GM18502 (cell line): ENCODE data around the gene DDIT3.

ENCODE experiments used
- ATAC-seq: cut with Tn5 transposase; IDR thresholded peaks from one replicate; pipeline ENCODE4 v1.9.1; 2021; ENCODE audit warnings: mild to moderate bottlenecking; ENCODE audit not compliant: unreplicated experiment, poor library complexity

DDIT3 gene

DNA sequence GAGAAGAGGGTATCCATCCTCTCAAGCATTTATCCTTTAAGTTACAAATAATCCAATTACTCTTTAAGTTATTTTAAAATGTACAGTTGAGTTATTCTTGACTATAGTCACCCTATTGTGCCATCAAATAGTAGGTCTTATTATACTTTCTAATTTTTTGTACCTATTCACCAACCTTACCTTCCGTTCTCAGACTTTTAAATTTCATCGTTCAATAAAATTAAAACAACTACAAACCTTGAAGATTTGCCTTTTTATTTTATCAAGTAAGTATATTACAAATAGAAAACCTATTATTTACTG is 27.6 kb upstream of the DDIT3 start:
- ATAC-seq, result no peak

DNA sequence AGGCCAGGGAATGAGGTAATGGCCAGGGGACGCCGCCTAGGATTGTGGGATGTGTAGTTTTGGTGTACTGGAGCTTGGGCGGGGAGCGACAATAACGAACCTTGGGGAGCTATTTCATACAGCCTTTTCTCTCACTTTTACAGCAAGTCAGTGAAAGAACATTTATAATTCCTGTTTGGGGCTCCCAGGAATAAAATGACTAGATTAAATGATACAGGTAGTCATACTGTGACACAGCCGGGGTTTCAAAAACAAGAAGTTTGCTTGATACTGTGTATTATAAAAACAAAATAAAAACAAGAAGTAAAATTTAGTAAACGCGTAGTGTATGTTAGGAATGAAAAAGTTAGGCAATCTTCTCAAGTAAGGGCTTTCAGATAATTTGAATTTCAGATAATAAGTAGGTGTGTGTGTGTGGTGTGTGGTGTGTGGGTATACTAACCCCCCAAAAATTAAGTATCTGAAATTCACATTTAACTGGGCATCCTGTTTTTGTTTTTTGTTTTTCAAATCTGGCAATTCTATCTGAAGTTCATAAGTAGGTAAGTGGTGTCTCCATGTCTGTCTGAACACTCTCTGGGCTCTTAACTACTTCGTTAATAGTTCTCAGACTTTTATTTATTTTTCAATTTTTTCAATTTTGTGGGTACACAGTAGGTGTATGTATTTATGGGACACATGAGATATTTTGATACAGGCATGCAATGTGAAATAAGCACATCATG is 27.1 kb upstream of the DDIT3 start:
- no peak for ATAC-seq

DNA sequence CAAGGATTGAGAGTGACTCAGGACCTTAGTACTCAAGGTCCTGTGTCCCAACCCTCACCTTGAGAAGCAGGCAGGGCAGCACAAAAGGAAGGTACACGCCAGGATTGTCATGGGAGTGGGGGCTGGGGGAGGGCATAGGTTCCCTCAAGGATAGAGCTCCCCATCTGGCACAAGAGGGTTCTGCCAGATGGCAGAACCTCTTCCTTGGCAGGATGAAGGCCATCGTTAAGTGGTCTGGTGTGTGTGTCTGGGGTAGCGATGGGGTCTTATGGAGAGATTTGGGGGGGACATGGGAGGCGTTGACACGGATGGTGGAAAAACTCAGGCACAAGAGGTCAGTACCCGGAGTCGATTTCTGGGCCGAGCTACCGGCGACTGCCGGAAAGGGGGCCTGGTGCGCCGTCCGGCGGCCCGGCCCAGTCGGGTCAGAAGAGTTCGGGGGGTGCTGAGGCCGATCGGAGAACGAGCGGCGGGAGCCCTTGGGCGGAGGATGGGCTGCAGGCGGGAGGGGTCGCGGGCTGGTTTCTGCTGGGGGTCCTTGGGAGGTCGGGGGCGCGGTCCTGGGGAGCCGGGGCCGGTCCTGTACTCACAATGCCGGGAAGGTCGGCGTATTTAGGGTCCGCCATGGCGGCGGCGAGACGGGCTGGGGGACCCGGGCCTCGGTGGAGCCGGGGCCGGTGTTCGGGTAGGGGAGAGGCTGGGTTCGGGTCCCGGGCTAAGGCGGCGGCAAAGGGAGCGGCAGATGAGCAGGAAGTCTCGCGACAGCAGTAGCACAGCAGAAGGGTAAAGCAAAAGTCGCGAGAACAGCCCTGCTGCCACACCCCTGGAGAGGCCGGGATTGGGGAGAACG is 26.3 kb upstream of the DDIT3 start, which contains the start of gene DCTN2:
Gene DCTN2, minus strand, starts transcription at position 755 of the 850 bp plus-strand sequence. Its CDS starts 129 bp downstream, at position 626.
- peak; percentile 98 for ATAC-seq

DNA sequence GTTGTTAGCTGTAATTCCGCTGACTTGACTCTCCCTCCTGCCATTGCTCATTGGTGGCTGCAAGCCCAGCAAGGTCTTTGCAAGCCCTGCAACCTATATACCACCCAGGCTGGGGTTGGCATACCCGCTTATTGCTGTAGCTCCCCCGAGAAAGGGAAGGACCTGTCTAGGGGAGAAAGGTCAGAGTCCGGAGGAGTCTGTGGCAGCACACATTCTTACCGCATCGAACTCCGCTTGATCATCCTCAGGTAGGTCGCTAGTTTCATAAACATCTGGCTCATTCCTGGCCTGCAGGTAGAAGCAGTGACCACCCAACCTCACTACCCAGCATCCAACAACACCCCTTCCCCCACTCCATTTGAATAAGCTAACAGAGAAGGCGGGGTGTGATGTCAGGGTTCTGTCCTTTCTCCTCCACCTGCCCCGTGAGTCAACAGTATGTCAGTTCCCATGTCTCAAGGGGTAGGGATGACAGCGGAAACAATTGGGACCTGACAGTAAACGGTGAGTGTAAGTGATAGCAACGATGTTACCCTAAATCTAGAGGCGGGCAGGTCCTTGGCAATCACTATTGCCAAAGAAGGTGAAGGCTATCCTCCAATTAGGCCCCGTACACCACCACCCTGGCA is 25.6 kb upstream of the DDIT3 start:
- ATAC-seq, result peak; percentile 1

DNA sequence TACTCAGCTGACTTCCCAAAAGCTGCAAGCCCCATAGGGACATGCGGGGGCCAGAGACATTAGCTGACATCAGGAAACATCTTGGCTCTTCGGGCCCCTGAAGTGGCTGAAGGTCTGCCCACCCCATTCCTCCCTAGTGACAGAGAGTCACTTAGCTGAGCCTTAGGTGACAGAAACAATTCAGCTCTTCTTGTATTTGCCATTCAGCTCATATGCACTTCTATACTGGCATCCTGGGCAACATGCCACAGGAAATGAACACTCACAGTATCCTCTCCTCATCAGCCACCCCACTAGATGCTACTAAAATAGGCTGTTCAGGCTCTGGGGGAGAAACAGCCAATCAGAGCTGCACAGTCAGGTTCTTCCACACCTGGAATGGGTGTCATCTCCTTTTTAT is 23.3 kb upstream of the DDIT3 start:
- ATAC-seq, result no peak

DNA sequence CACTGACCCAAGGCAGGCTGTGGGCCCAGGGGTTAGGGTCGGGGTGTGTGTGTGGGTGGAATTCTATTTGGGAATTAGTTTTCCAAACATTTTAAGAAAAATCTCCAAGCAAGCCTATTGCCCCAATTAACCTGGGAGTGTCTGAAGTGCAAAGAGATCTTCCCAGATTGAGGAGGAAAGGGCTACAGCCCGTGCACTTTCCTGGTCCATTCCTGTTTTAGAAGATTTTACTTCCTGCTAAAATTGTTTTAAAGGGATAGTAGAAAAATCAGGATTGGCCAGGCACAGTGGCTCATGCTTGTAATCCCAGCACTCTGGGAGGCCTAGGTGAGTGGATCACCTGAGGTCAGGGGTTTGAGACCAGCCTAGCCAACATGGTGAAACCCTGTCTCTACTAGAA is 21.4 kb upstream of the DDIT3 start:
- no peak for ATAC-seq

DNA sequence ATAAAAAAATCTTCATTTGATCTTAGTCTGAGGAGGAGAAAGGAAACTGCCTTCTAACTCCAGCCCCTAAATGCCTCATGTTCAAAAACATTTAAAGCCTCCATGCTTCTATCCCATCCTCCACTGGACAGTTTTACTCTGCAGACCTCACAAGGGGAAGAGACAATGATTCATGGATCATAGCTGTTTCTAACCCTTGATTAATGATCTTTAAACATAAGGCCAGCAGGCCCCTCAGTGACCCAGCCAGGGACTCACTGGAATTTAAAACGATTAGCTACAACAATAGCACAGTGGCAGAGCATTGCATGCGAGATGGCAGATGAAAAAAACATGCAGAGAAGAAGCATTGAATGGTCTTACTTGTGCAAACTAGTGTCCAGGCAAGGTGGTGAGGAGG is 20.7 kb upstream of the DDIT3 start:
- no peak for ATAC-seq

DNA sequence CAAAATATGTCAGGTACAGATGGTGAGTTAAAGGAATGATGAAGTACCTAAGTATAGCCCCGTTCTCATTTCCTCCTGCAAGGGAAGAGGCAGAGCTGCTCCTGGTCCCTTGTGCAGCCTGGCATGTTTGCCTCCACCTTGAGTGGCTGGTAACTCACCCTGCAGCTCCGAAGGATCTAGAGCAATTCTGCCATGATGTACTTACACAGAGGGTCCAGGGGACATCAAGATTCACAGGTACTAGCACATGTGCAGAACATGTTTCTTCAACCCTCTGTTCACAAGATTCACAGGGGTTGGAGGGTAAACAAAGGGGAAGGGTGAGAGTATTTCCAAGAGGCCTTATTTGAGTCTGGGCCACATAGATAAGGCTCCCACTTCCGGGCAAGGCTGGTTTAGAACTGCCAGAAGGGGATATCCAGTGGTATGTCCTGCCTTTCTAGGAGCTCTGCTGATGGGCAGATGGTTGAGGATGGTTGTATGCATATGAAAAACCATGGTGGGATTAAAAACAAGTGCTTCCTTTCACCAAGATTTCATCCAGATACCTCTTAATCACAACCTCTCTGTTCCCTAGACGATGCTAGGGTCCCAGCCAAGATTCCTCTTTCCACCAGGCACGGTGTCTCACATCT is 18.9 kb upstream of the DDIT3 start:
- no peak for ATAC-seq

DNA sequence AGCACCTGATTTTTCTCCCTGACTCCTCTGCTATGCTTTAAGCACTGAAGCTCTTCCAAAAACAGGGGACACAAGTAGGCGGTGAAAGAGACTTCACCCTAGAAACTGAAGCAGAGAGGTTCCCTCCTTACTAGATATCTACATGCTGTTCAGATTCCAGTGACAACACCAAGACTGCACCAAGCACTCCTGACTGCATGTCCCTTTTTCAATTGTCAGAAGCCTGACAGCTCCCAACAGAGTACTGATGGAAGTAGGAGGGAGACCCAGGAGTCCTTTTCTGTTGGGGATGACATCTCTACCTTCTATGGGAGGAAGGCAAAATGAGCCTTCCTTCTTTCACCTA is 16.3 kb upstream of the DDIT3 start:
- no peak for ATAC-seq

DNA sequence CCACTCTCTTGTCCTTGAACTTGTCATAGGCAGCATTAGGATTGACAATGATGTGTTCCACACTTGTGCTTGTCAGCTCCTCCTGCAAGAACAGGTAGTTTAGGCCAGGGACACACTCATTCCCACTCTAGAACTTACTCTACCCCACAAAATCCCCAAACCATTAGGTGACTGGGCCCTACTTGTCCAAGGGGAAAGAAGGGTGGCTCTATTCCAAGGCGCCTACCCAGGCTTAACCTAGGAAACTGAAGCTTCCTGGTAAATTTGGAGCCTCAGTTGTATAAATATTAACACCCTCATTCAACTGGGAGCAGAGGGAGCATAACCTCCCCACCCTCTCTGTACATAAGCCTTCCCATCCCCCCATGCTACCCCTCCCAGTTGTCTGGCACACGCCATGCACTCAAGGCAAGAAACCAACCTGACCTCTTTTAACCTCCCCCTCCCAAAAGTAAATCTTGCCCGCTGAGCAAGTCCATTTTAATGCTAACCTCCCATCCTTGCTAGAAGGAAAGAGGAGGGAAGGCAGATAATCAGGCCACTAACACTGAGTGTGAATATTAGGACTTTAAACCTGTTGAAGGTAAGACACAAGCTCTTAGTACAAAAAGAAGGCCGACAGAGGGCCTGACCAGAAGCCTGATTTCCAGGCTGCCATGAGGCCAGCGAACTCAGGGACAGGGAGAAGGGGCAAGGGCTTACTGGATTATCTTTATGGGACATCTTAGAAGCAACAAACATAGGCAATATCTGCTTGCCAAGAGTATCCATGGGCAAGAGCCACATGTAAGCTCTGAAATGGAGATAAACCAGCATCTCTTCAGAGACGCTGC is 15.7 kb upstream of the DDIT3 start:
- ATAC-seq, result no peak

DNA sequence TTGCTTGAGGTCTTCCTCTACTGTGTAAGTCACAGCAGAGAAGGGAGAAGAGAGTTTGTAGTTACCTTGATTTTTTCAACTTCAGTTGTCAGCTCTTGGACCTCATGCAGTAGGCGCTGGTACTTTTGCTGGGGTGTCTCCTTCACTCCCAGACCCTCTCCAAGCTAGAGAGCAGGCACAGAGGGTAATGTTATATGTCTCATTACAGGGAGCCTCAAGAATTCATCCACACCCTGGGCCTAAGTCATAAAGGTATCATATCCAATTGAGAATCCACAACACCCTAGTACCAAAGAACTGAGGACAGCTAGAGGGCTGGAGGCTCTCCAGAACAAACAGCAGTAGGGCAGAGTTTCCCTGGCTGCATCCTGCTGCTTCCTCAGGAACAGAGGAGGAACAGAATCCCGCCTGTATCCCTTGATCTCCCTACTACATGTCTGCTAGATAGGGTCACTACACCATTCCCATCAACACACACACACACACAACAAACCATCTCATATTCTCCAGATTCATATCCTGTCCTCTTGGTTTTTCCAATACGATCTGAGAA is 14.8 kb upstream of the DDIT3 start:
- no peak for ATAC-seq

DNA sequence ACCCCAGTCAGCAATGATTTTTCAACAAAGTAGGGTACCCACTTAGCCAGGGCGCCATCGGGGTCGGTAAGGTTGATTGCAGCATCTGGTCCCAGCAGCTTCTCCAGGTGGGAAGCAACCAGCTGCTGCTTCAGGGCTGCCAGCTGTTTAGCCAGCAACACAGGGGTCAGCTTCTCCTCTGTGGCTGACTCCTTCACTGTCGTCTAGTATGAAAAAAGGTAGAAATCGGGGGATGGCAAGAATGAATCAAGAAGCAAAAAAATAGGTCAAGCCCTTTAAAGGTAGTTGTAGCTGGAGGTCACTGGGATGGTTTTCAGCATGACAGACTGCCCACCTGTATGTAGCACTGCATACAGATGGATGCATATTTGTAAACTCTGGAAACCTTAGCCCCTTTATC is 13.9 kb upstream of the DDIT3 start:
- ATAC-seq, result no peak

DNA sequence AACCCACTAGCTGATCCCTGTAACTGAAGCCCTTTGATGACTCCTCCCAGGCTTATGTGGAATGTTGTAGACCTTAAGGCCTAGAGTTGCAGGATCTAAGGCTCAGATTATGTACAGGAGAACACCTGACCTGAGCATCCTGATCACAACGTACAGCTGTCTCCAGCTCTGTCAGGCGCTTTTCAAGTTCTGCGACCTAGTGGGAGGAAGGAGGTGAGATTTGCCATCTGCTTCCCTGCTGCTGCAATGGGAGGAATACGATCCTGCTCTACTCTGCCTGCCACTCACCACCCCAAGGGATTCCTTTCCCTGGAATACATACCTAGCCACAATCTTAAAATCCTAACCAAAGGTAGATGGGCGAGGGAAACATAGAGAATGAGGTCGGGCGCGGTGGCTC is 12.8 kb upstream of the DDIT3 start:
- ATAC-seq, result no peak

DNA sequence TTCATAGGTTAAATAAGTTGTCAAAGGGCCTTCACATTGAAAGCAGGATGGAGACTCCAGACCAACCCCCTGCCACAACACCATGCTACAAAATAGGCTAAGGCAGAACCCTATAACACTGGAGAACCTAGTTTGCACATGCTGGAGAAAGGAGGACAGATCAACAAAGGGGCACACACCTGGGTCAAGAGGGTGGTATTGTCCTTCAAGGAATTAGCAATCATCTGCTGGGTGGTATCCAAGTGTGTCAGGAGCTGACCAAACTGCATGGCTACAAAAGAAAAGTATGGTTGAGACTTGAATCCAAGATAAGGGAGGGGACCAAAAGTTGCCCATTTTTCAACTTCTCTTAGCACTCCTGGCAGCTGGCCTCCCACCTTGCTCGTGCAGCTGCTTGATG is 11.5 kb upstream of the DDIT3 start:
- no peak for ATAC-seq

DNA sequence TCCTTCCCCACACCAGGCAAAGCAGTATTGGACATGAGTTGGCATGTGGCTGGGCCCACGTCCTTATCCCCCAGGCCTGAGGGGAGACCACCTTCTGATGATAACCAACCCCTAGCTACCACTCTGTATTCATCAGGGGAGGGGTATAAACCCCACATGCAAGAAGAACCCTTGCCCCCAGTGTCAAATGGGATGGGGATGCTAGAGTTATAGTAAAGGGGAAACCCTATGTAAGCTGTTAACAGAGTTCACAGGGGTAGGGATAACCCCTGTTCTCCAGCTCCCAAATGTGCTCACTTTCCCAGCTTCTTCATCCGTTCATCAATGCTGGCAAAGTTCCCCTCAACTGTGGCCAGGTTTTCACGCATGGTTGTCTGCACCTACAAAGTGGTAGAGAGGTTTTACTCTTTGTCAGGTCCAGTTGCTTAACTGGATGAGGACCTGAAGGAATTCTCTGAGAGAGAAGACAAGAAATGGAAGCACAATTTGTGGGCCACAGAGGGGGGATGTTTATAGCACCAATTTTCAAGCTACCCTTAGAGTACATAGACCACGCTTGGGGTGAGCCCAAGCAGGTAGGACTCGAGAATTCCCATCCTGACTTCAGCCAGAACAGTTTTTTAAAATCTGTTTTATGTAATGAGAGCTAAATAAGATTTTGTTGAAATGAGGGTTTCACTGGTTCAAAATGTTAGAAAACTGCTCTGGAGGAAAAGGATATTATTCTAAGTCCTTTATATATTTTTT is 10.3 kb upstream of the DDIT3 start:
- ATAC-seq, result no peak

DNA sequence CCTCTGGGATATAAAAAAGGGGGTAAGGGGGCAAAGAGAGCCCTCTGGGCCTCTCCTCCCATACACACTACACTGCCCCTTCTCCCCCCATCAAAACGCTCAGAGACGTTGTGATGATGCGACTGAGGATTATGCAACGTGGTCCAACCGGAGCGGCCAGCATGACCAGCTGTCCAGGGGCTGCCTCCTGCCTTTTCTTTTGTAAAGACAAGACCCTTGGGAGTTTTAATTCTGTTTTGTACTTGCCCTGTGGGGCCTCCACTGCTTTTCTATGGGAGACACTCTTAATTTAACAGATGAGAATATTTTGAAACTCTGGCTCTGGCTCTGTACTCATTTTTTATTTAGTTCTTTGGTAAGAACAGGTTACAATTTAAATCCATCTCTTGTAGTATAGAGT is 9.5 kb upstream of the DDIT3 start:
- ATAC-seq, result no peak

DNA sequence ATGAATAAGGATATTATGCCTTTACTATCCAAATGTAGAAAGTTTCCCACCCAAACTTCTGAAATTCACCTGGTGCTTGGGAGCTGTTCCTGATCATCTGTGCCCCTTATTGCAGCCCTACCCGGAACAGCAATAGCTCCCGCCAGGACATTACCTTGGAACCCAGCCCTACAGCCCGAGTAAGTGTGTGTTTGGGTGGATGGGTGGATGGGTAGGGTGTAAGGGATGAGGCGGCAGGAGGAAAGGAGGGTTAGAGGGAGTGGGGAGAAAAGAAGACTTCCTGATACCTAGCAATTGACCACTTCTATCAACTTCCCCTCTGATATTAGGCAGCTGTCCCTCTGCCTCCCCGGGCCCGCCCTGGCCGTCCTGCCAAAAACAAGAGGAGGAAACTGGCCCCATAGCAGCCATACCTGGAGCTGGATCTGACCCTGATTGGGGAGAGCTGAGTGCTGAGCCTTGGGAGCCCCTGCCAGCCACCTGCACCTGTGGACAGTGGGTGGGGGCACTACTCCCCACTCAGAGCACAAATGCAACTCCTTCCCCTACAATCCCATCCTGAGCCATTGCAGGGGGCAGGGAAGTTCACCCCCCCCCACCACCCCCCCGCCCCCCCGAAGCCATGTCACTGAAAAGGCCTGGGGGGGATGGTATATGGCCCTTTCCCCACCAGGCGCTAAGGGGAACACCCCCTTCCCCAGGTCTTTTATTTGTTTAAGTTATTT is 8.7 kb upstream of the DDIT3 start:
- no peak for ATAC-seq

DNA sequence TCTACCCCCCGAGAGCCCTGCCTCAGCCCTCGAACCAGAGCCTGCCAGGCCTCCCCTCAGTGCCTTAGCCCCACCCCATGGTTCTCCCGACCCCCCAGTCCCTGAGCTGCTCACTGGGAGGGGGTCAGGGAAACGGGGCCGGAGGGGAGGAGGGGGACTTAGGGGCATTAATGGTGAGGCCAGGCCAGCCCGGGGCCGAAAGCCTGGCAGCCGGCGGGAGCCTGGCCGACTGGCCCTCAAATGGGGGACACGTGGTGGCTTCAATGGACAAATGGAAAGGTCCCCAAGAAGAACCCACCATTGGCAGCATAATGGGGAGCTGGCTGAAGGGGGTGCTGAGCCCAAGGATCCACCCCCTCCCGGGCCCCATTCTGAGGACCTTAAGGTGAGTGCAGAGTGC is 7.9 kb upstream of the DDIT3 start:
- ATAC-seq, result no peak

DNA sequence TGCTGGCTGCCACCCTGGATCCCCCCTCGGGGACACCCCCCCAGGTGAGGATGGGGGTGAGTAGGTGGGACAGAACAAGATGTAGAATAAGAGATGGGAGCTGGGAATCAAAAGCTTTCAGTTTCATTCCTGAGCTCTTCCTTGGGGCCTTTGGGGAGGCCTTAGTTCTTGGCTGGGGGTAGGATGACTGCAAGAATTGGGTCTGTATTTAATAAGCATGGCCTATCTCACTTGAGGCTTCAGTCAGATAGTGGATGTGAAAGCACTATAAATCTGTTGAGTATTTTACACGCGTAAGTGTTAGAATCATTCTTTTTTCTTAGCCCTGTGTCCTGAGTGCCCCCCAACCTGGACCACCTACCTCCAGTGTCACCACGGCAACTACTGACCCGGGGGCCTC is 6.9 kb upstream of the DDIT3 start:
- ATAC-seq, result no peak
